OCI-LY7 (cell line): Measurements from ENCODE around the gene NFATC1. TPM values are rescaled to one million over a fixed set of nuclear protein-coding genes. Genes with fewer than 3 reads are reported as not detected.

ENCODE experiments used
- BruUV-seq: library from RNA; stranded (reverse); fragments of 400-500 nt; replicated peaks from 2 replicates; lab custom pipeline; 2021; lab: Mats Ljungman, UMichigan
- CTCF ChIA-PET: fragments of 300-600 bp; sonication (Branson Sonifier 250); formaldehyde crosslinking; loops from one replicate; lab custom pipeline; 2022; ENCODE audit warnings: antibody characterized with exemption; ENCODE audit not compliant: unreplicated experiment; lab: Charles Lee
- POLR2A ChIA-PET: fragments of 300-600 bp; sonication (Branson Sonifier 250); formaldehyde crosslinking; loops from one replicate; lab custom pipeline; 2022; ENCODE audit warnings: antibody characterized with exemption; lab: Charles Lee
- DNase-seq: peaks from one replicate; pipeline ENCODE4 v3.0.0-alpha.2; 2015; ENCODE audit warnings: low spot score
- H2AFZ ChIP-seq: fragments of 200-600 bp; sonication (generic), shearing (Covaris generic); 2 replicates; pipeline ENCODE4 v1.6.1; 2014; ENCODE audit warnings: mild to moderate bottlenecking, antibody characterized with exemption, low read length, moderate library complexity
- H3K27ac ChIP-seq: fragments of 200-600 bp; sonication (generic); 2 replicates; pipeline ENCODE4 v1.5.1; 2014; ENCODE audit warnings: mixed run types, low read depth, mild to moderate bottlenecking, moderate library complexity, low read length, inconsistent platforms; ENCODE audit not compliant: poor library complexity, severe bottlenecking
- H3K36me3 ChIP-seq: fragments of 200-600 bp; sonication (generic); 2 replicates; pipeline ENCODE4 v1.6.1; 2014; ENCODE audit warnings: mild to moderate bottlenecking, antibody characterized with exemption, low read length, moderate library complexity, mixed read lengths; ENCODE audit not compliant: insufficient read depth
- H3K4me1 ChIP-seq: fragments of 200-600 bp; sonication (generic); 2 replicates; pipeline ENCODE4 v1.5.1; 2014; ENCODE audit warnings: mild to moderate bottlenecking, low read length; ENCODE audit not compliant: insufficient read depth, poor library complexity, severe bottlenecking
- H3K4me2 ChIP-seq: fragments of 200-600 bp; sonication (generic); 2 replicates; pipeline ENCODE4 v1.6.1; 2014; ENCODE audit warnings: mild to moderate bottlenecking, low read length
- H3K4me3 ChIP-seq: fragments of 200-600 bp; sonication (generic); 2 replicates; pipeline ENCODE4 v1.5.1; 2014; ENCODE audit warnings: mild to moderate bottlenecking, low read depth, low read length; ENCODE audit not compliant: poor library complexity, severe bottlenecking
- H3K79me2 ChIP-seq: fragments of 200-600 bp; sonication (generic); 2 replicates; pipeline ENCODE4 v1.6.1; 2016; ENCODE audit warnings: low read depth, mild to moderate bottlenecking, low read length, moderate library complexity, mixed read lengths; ENCODE audit not compliant: insufficient read depth
- H3K9me2 ChIP-seq: fragments of 200-600 bp; sonication (generic); 2 replicates; pipeline ENCODE4 v1.6.1; 2016; ENCODE audit warnings: mild to moderate bottlenecking, low read length, mixed read lengths; ENCODE audit not compliant: insufficient read depth
- H3K9me3 ChIP-seq: fragments of 200-600 bp; sonication (generic); 2 replicates; pipeline ENCODE4 v1.6.1; 2014; ENCODE audit warnings: mild to moderate bottlenecking, mixed run types, low read length, mixed read lengths
- H4K20me1 ChIP-seq: fragments of 200-600 bp; sonication (generic); 2 replicates; pipeline ENCODE4 v1.6.1; 2014; ENCODE audit warnings: mild to moderate bottlenecking, antibody characterized with exemption, low read length, moderate library complexity, mixed read lengths; ENCODE audit not compliant: insufficient read depth
- EZH2phosphoT487 ChIP-seq: fragments of 200-600 bp; sonication (generic); IDR thresholded peaks from 2 replicates; pipeline ENCODE4 v1.6.1; 2018; ENCODE audit warnings: low read depth, borderline replicate concordance, mild to moderate bottlenecking, mixed run types, antibody characterized with exemption, low read length, moderate library complexity, mixed read lengths
- intact Hi-C: fragments of 100-400 bp; cut with micrococcal nuclease; formaldehyde crosslinking; loops from one replicate; pipeline ENCODE4 v1.10.0; 2022; ENCODE audit not compliant: unreplicated experiment
- total RNA-seq, 2 experiments: library from RNA; depleted of rRNA in 1 of 2; stranded (reverse); fragments of >200 nt in 1 of 2; shearing (Covaris generic) in 1 of 2; gene quantifications; 2 replicates each; pipeline ENCODE4 v1.2.3, GENCODE V29; 2014 to 2022
- TF ChIP-seq, protein P1 (sequence below): fragments of 200-600 bp; sonication (generic); conservative IDR thresholded peaks from 2 replicates; pipeline ENCODE4 v1.5.1; 2014; ENCODE audit warnings: mild to moderate bottlenecking, antibody characterized with exemption, low read length, moderate library complexity, mixed read lengths

The NFATC1 gene
- total RNA-seq, 2 experiments from 2014 or later: 23.6 to 50.4 TPM

DNA sequence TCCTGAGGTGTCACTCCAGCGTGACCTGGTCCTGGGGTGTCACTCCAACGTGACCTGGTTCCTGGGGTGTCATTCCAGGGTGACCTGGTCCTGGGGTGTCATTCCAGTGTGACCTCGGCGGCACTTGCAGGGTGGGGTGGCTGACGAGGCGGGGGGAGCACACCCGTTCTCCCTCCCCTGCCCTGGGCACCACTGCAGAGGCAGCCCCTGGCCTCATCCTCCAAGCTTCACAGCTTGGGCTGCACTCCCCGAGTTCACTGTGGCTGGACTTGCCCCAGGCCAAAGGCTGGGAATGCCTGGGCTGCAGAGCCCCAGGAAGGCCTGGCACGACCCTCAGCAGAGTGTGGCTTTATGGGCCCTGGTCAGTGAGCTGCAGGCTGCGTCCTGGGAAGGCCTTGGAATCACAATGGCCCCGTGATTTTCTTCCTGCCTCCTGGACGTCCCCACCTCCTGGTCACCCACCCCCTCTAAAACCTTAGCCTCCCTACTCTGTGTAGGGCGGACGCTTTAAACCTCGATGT is 88.3 kb downstream of the NFATC1 start:
- CTCF ChIA-PET: no interaction called here

GRCh38 chr18:79484661-79485621 is 89.2 kb downstream of the NFATC1 start:
- DNase-seq: no peak
- Histone ChIP-seq H3K9me3 (no peaks in the 10 kb centered on the region), H4K20me1 (no peaks in the 10 kb centered on the region), H2AFZ (no peak overlapping the region), H3K36me3 (peaks cover 3% of the 10 kb centered on the region), H3K9me2 (no peaks in the 10 kb centered on the region), H3K4me2 (no peak overlapping the region; the same call in 1 of the 2 replicates), H3K27ac (no peak overlapping the region), H3K4me3 (no peak overlapping the region), H3K79me2 (no peaks in the 10 kb centered on the region), H3K4me1 (no peaks in the 10 kb centered on the region)
- BruUV-seq: no TSS peak
- ChIA-PET POLR2A (no interaction called here), CTCF (no interaction called here)
- TF ChIP-seq EZH2phosphoT487: no peak
- TF ChIP-seq, protein P1, sequence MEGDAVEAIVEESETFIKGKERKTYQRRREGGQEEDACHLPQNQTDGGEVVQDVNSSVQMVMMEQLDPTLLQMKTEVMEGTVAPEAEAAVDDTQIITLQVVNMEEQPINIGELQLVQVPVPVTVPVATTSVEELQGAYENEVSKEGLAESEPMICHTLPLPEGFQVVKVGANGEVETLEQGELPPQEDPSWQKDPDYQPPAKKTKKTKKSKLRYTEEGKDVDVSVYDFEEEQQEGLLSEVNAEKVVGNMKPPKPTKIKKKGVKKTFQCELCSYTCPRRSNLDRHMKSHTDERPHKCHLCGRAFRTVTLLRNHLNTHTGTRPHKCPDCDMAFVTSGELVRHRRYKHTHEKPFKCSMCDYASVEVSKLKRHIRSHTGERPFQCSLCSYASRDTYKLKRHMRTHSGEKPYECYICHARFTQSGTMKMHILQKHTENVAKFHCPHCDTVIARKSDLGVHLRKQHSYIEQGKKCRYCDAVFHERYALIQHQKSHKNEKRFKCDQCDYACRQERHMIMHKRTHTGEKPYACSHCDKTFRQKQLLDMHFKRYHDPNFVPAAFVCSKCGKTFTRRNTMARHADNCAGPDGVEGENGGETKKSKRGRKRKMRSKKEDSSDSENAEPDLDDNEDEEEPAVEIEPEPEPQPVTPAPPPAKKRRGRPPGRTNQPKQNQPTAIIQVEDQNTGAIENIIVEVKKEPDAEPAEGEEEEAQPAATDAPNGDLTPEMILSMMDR: no peak
- intact Hi-C loops: no loop called here

More for the DNA sequence above, 88.3 kb downstream of the NFATC1 start:
- Histone ChIP-seq H3K27ac (no peak overlapping the region), H3K36me3 (peaks cover 3% of the 10 kb centered on the region), H4K20me1 (no peaks in the 10 kb centered on the region), H3K4me3 (no peak overlapping the region), H3K79me2 (no peaks in the 10 kb centered on the region), H3K9me3 (no peaks in the 10 kb centered on the region), H3K4me1 (no peaks in the 10 kb centered on the region), H2AFZ (no peak overlapping the region), H3K9me2 (no peaks in the 10 kb centered on the region), H3K4me2 (no peak overlapping the region)
- intact Hi-C loops: no loop called here
- POLR2A ChIA-PET: no interaction called here
- TF ChIP-seq, protein P1: no peak
- no peak for TF ChIP-seq EZH2phosphoT487
- no TSS peak for BruUV-seq
- DNase-seq: no peak
